ENCODE measurements around the gene ACTR6.
A peak's percentile ranks its signal among the peaks of the same experiment; 100 is the strongest.

The ACTR6 gene

GRCh38 chr12:100189636-100190394 lies 10.8 kb upstream of the ACTR6 start:
- DNase-seq (ENCODE audit: low spot score in 2 of 2), result no peak
- no peak for ATAC-seq (ENCODE audit: low read depth)
- Mint-ChIP-seq H3K27me3 (no peaks in the 10 kb centered on the region), H3K4me3 (no peak overlapping the region), H3K27ac (no peak overlapping the region), H3K4me1 (peaks cover 9% of the 10 kb centered on the region), H3K9me3 (no peaks in the 10 kb centered on the region), H3K36me3 (peaks cover 35% of the 10 kb centered on the region)

- no peak overlapping the region for H3K27ac Mint-ChIP-seq
- peaks cover 8% of the 10 kb centered on the region for H3K4me1 Mint-ChIP-seq
- no peak overlapping the region for H3K4me3 Mint-ChIP-seq
- peaks cover 41% of the 10 kb centered on the region for H3K36me3 Mint-ChIP-seq
- H3K9me3 Mint-ChIP-seq, result no peaks in the 10 kb centered on the region
- H3K27me3 Mint-ChIP-seq, result no peaks in the 10 kb centered on the region
- ATAC-seq (ENCODE audit: low read depth) (no peak), DNase-seq (ENCODE audit: low spot score in 2 of 2) (no peak)
Observed at GRCh38 chr12:100193085-100193484, 7.5 kb upstream of the ACTR6 start.

DNA sequence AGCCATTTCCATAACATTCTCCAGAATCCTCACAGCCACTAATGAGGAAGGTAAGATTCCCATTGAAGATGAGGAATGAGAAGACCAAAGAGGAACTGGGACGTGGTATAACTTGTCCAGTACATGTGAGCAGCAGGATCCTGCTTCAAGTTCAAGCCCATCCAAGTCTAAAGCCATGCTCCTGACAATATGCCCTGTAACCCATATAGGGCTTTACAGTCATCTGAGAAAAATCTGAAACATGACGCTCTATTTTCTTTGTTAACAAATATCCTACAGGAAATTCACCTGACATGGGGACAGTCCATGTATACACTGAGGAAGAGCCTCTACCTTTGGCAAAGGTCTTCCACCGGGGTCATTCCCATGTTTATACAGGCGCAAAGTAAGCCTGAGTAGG lies 3.1 kb upstream of the ACTR6 start:
- Mint-ChIP-seq H3K27me3 (no peaks in the 10 kb centered on the region), H3K9me3 (no peaks in the 10 kb centered on the region), H3K4me1 (peaks cover 7% of the 10 kb centered on the region), H3K4me3 (no peak overlapping the region), H3K36me3 (peaks cover 20% of the 10 kb centered on the region), H3K27ac (no peak overlapping the region)
- ATAC-seq (ENCODE audit: low read depth), result no peak
- DNase-seq (ENCODE audit: low spot score in 2 of 2), result no peak

- H3K9me3 Mint-ChIP-seq, result no peaks in the 10 kb centered on the region
- H3K4me3 Mint-ChIP-seq, result peak overlapping the region; percentile 99
- ATAC-seq (ENCODE audit: low read depth) (no peak), DNase-seq (ENCODE audit: low spot score in 2 of 2) (no peak)
- peaks cover 13% of the 10 kb centered on the region for H3K36me3 Mint-ChIP-seq
- peak overlapping the region; percentile 94 for H3K27ac Mint-ChIP-seq
- peaks cover 7% of the 10 kb centered on the region for H3K4me1 Mint-ChIP-seq
- no peaks in the 10 kb centered on the region for H3K27me3 Mint-ChIP-seq
Observed at GRCh38 chr12:100199023-100199346, 1.6 kb upstream of the ACTR6 start.

DNA sequence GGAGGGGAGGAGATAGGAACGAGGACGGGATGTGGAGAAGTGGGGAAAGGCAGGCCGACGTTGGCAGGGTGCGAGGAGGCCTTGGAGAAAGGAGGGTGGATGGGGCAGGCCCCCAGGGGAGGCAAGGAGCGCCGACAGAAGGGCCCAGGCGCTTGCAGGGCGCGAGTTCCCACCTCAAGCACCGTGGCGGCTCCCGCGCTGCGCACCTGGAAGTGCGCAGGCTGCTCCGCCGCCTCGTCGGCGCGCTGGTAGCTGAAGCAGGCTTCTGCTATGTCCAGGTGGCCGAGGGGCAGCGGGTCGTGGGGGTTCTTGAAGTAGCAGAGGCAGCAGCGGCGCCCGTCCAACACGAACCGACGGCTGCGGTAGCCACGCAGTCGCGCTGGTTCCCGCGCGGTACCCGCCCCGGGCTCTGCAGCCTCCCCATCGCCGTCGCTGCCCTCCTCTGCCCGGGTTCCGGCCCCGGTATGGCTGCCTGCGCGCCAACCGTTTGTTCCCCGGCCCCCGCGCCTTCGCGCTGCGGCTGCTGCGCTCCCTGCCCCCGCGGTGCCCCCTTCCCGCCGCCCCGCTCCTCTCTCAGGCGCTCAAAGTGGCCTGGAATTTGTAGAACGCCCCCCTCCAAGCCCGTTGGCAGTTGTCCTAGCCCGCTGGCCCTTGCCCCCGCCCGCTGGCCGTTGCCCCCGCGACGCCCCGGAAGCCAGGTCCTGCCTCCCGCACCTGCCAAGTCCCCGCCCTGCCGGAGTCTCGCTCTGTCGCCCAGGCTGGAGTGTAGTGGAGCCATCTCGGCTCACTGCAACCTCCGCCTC lies 1.1 kb upstream of the ACTR6 start:
- H3K4me3 Mint-ChIP-seq, result peak overlapping the region; percentile 99
- peak overlapping the region; percentile 94 for H3K27ac Mint-ChIP-seq
- H3K27me3 Mint-ChIP-seq, result no peaks in the 10 kb centered on the region
- H3K36me3 Mint-ChIP-seq, result peaks cover 8% of the 10 kb centered on the region
- H3K4me1 Mint-ChIP-seq, result peaks cover 7% of the 10 kb centered on the region
- ATAC-seq (ENCODE audit: low read depth) (peak; percentile 70), DNase-seq (ENCODE audit: low spot score in 2 of 2) (peak; percentile 57 to 66)
- no peaks in the 10 kb centered on the region for H3K9me3 Mint-ChIP-seq

DNA sequence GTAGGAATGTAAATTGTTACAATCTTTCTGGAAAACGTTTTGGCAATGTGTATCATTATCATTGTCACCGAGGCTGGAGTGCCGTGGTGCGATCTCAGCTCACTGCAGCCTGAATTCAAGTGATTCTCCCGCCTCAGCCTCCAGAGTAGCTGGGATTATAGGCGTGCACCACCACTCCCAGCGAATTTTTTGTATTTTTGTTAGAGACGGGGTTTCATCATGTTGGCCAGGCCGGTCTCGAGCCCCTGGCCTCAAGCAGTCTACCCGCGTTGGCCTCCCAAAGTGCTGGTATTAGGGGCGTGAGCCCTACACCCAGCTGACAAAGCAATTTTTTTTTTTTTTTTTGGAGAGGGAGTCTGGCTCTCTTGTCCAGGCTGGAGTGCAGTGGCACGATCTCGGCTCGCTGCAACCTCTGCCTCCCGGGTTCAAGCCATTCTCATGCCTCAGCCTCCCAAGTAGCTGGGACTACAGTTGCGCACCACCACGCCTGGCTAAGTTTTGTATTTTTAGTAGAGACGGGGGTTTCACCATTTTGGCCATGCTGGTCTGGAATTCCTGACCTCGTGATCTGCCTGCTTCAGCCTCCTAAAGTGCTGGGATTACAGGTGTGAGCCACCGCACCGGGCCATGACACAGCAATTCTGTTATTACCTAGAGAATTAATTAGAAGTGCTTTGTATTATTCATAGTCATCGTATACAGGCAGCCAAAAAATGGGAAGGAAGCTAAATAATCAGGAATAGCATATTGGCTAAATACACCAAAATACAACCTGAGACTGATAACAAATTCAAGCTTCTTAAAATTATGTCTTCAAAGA lies 1.2 kb downstream of the ACTR6 start:
- H3K36me3 Mint-ChIP-seq, result peaks cover 4% of the 10 kb centered on the region
- DNase-seq (ENCODE audit: low spot score in 2 of 2) (no peak), ATAC-seq (ENCODE audit: low read depth) (no peak)
- H3K27me3 Mint-ChIP-seq, result no peaks in the 10 kb centered on the region
- H3K9me3 Mint-ChIP-seq, result no peaks in the 10 kb centered on the region
- H3K4me1 Mint-ChIP-seq, result peaks cover 7% of the 10 kb centered on the region
- H3K4me3 Mint-ChIP-seq, result peak overlapping the region; percentile 99
- H3K27ac Mint-ChIP-seq, result peak overlapping the region; percentile 94

- Mint-ChIP-seq H3K4me3 (no peak overlapping the region), H3K27me3 (no peaks in the 10 kb centered on the region), H3K4me1 (no peaks in the 10 kb centered on the region), H3K36me3 (peaks cover 5% of the 10 kb centered on the region), H3K9me3 (no peaks in the 10 kb centered on the region), H3K27ac (no peak overlapping the region)
- DNase-seq (ENCODE audit: low spot score in 2 of 2) (no peak), ATAC-seq (ENCODE audit: low read depth) (no peak)
Observed at GRCh38 chr12:100207311-100207710, 6.7 kb downstream of the ACTR6 start.

DNA sequence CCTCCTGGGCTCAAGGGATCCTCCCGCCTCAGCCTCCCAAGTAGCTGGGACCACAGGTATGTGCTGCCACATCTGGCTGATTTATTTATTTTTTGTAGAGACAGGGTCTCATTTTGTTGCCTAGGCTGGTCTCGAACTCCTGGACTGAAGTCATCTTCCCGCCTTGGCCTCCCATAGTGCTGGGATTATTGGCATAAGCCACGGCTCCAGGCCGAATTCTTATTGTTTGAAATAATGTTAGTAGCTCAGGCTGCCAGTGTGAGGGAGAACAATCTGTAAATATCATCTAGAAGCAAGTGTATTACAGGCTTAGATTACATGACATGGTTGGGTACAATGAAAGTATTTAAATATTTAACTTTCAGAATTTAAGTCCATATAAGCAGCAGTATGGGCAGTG lies 8.2 kb downstream of the ACTR6 start:
- Mint-ChIP-seq H3K27me3 (no peaks in the 10 kb centered on the region), H3K4me3 (no peak overlapping the region), H3K4me1 (no peaks in the 10 kb centered on the region), H3K9me3 (no peaks in the 10 kb centered on the region), H3K36me3 (peaks cover 5% of the 10 kb centered on the region), H3K27ac (no peak overlapping the region)
- DNase-seq (ENCODE audit: low spot score in 2 of 2), result no peak
- no peak for ATAC-seq (ENCODE audit: low read depth)

DNA sequence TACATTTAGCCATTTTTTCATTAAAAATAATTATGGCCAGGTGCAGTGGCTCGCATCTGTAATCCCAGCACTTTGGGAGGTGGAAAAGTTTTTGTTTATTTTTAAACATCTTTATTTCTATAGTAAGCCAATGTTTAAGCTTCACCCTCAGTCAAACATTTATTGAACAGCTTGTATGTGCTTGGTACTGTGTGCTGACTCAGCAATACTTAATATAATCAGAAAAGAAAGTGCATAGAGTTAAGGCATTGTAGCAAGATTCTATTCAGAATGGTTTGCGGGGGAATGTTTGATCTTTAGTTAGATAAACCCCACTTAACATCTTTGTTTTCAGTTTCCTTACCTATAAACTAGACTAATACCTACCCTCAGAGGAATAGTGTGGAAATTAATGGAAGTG lies 11.1 kb downstream of the ACTR6 start:
- Mint-ChIP-seq H3K27ac (no peak overlapping the region), H3K27me3 (no peaks in the 10 kb centered on the region), H3K9me3 (no peaks in the 10 kb centered on the region), H3K4me3 (no peak overlapping the region), H3K4me1 (peaks cover 2% of the 10 kb centered on the region), H3K36me3 (peaks cover 14% of the 10 kb centered on the region)
- no peak for DNase-seq (ENCODE audit: low spot score in 2 of 2)
- ATAC-seq (ENCODE audit: low read depth), result no peak

DNA sequence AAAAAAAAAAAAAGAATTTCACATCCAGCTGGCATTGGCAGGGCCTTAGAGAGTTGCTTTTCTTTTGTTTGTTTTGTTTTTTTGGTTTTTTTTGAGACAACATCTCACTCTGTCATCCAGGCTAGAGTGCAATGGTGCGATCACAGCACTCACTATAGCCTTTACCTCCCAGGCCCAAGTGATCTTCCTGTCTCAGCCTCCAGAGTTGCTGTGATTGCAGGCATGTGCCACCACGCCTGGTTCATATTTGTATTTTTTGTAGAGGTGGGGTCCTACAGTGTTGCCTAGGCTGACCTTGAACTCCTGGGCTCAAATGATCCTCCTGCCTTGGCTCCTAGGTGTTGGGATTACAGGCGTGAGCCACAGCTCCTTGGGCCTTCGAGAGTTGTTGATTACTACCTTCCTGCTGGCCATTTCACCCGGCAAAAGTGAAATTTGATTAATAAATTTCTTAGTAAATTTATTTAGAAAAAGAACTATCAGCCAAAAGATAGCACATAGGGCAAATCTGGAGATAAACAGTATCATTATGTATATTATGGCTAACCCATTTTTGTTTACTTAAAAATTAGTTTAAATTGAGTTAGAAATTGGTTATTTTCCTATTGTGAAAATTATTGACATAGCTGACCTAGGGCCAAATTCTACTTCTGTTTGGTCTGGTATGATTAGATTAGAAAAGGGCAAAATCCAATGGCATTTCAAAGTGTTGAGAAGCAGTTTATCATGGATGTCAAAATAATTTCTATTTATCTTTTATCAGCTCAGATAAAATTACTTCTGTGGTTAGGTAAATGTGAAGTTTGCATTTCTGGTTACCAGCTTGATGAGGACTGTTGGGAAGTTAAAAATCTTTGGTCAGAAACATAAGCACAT lies 12.6 kb downstream of the ACTR6 start:
- no peak for ATAC-seq (ENCODE audit: low read depth)
- Mint-ChIP-seq H3K27ac (no peak overlapping the region), H3K4me1 (peaks cover 2% of the 10 kb centered on the region), H3K9me3 (no peaks in the 10 kb centered on the region), H3K4me3 (no peak overlapping the region), H3K36me3 (peaks cover 16% of the 10 kb centered on the region), H3K27me3 (no peaks in the 10 kb centered on the region)
- no peak for DNase-seq (ENCODE audit: low spot score in 2 of 2)

DNA sequence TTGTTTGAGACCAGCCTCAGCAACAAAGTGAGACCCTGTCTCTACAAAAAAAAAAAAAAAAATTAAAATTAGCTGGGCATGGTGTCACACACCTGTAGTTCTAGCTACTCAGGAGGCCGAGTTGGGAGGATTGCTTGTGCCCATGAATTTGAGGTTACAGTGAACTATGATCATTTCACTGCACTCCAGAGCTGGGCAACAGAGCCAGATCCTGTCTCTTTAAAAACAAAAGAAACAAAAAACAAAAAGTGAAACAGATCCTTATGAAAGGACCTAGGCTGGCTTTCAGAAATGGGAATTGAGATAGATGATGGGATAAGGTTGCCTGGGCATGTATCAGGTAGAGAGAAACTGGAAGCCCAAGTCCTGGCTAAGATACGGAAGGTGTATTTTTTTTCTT lies 13.9 kb downstream of the ACTR6 start:
- Mint-ChIP-seq H3K9me3 (no peaks in the 10 kb centered on the region), H3K4me1 (peaks cover 2% of the 10 kb centered on the region), H3K27ac (peak overlapping the region; percentile 50), H3K36me3 (peaks cover 18% of the 10 kb centered on the region), H3K27me3 (no peaks in the 10 kb centered on the region), H3K4me3 (no peak overlapping the region)
- ATAC-seq (ENCODE audit: low read depth) (no peak), DNase-seq (ENCODE audit: low spot score in 2 of 2) (no peak)

GRCh38 chr12:100215209-100215608 lies 14.6 kb downstream of the ACTR6 start:
- Mint-ChIP-seq H3K9me3 (no peaks in the 10 kb centered on the region), H3K4me3 (no peak overlapping the region), H3K27me3 (no peaks in the 10 kb centered on the region), H3K4me1 (peaks cover 2% of the 10 kb centered on the region), H3K27ac (no peak overlapping the region), H3K36me3 (peaks cover 19% of the 10 kb centered on the region)
- DNase-seq (ENCODE audit: low spot score in 2 of 2), result no peak
- no peak for ATAC-seq (ENCODE audit: low read depth)

DNA sequence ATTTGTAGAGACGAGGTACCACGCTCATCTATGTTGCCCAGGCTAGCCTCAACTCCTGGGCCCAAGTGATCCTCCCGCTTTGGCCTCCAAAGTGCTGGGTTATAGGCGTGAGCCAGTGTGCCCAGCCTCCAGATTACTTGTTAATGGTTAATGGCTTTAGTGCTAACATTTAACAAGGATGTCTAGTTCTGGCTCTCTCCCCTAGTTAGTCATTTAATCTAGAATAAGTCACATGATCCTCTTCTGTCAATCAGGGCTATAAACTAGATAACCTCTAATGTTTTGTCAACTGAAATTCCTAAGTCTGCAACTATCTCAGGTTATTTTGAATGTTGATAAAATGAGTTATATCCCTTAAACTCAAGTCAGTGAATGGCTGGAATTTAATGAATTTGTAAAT lies 15.7 kb downstream of the ACTR6 start:
- H3K4me3 Mint-ChIP-seq, result no peak overlapping the region
- H3K4me1 Mint-ChIP-seq, result peaks cover 2% of the 10 kb centered on the region
- DNase-seq (ENCODE audit: low spot score in 2 of 2) (no peak), ATAC-seq (ENCODE audit: low read depth) (no peak)
- peaks cover 19% of the 10 kb centered on the region for H3K36me3 Mint-ChIP-seq
- no peaks in the 10 kb centered on the region for H3K9me3 Mint-ChIP-seq
- no peak overlapping the region for H3K27ac Mint-ChIP-seq
- H3K27me3 Mint-ChIP-seq, result no peaks in the 10 kb centered on the region

Data from memory B cell (primary cell).